GM19455 (cell line): ENCODE results near the gene TEX53.

Source experiments
- ATAC-seq: cut with Tn5 transposase; IDR thresholded peaks from one replicate; pipeline ENCODE4 v1.9.1; 2021; ENCODE audit not compliant: unreplicated experiment

The TEX53 gene

DNA sequence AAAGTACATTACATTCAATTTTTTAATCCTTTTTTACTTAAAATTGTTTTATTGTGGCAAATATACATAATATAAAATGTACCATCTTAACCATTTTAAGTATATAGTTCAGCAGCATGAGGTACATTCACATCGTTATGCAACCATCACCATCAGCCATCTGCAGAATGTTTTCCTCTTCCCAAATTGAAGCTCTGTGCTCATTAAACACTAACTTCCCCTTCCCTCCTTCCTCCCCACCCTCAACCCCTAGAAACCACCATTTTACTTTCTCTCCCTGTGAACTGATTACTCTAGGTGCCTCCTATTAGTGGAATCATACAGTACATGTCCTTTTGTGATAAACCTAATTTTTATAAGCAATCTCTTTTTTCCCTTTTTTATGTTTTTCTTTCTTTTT, 15.6 kb downstream of the TEX53 start:
- no peak for ATAC-seq

DNA sequence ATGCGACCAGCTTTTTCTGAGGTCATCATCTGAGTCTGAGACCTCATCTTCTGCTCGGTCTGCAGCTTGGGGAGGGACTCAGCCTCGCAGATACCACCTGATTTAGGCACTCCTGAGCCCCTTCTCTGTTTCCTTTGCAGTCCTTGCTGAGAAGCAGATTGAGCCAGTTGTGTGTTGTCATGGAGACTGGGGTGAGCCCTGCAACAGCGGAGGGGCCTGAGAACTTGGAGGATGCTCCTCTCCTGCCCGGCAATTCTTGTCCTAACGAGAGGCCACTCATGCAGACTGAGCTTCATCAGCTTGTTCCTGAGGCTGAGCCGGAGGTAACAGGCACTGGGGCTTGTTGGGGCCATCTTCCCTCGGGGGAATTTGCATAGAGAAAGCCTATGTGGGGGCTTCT, 19.2 kb downstream of the TEX53 start:
- ATAC-seq: no peak

- ATAC-seq: no peak
Observed at GRCh38 chr9:114634387-114634786, 23.2 kb downstream of the TEX53 start.

GRCh38 chr9:114633438-114634089, 24.0 kb downstream of the TEX53 start:
- ATAC-seq: no peak

DNA sequence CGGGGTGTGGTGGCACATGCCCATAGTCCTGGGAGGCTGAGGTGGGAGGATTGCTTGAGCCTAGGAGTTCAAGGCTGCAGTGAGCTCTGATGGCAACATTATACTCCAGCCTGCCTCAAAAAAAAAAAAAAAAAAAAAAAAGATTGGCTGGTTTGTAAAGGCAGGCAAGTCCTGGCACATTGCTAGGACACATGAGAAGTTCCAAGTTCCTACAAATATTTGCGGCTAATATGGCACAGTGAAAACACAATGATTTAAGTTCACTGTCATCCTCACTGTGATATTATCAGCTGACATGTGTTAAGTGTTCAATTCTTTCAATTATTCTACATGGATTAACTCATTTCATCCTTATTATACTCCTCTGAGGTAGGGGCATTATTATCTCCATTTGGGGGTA, 26.4 kb downstream of the TEX53 start:
- ATAC-seq: no peak

DNA sequence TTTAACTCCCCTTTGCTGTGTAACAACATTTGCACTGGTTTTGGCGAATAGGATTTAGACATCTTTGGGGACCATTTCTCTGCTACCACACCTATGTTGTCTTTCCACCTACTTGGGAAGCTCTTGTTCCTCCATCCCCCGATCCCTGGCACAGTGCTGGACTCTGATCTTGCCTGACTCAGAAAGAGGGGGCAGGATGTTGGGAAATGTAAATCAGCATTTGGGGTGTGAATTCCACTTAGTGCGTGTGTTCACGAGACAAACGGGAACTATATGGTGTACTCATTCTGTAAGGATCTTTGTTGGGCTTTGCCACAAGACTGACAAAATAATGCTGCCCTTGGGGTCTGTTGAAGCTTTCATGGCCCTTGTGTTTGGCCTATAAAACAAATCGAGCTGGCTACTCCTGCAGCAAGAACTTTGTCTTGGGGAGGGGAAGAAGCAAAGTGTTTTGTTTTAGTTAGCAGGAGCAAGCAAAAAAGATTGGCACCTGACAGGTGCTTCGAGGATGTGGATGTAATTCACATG, 28.0 kb downstream of the TEX53 start:
- no peak for ATAC-seq

DNA sequence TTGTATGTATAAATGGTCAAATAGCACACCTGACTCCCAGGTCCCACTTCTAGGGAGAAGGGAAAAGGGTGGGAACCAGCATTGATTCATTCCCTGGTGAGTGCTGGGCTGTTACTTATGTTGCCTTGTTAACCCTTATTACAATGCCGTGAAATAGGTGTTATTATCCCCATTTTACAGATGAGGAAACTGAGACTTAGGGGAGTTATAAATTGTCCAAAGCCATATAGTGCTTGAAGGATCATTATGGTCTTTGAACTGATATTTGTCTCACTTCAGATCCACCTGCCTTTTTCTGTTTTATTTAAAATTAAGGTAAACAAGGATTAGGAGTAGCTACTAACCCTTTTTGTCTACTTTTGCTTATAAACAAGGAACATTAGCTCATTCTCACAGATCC, 30.1 kb downstream of the TEX53 start:
- no peak for ATAC-seq

- ATAC-seq: no peak
Observed at GRCh38 chr9:114626415-114627020, 31.1 kb downstream of the TEX53 start.

DNA sequence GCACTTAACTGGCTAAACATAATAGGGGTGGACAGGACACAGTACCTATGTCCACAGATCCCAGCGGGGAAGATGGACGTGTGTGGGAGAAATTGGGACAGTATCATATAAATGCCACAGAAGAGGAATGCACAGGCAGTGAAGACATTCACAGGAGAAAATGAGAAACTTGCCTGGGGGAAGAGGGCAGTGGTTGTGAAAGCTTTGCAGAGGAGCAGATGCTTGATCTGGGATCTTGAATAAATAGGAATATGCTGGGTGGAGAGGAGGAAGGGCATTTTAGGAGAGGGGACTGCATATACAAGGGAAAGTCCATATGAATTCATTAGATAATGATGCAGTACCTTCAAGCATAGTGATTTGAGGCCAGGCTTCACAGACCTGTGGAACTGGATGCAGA, 32.9 kb downstream of the TEX53 start:
- ATAC-seq: no peak

- ATAC-seq: no peak
Observed at GRCh38 chr9:114621975-114622609, 35.5 kb downstream of the TEX53 start.

DNA sequence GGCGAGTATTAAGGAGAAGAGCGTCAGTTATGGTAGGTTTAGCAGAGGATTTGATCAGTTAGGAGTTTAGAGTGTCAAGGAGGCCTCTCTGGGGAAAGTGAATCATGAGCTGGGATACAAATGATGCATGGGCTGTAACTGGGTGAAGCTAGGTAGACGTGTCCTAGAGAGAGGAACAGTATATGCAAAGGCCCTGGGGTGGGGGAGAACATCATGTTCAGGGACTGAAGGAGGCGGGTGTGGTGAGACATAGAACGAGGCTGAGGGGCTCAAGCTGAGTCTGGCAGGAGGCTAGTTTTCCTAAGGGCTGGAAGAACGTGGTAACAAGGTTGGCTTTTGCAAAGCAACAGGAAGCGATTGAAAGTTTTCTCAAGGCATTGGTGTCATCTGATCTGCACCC, 36.0 kb downstream of the TEX53 start:
- ATAC-seq: no peak

DNA sequence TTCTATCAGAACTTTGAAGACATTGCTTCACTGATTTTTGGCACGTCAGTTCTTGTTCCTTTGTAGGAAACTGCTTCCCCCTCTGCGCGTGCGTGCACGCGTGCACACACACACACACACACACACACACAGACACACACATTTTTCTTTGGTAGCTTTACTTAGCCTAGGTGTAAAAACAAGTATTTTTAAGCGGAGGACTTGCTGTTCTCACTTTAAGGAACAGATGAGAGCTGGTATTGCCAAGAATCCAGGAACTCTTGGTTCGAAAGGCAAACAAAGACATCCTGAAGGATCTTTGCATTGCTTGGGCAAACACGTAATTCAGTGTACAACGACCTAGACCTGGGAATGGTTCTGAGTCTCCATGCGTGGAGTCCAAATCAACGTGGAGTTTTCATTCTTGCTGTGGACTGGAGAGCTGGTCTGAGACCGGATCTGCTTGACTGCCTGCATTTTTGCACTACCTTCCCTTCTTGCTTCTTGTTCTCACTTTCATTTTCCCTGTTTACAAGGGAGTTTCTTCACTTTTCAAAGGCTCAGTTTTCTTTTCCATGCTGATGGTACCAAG, 38.3 kb downstream of the TEX53 start:
- no peak for ATAC-seq

- ATAC-seq: peak; percentile 75
Observed at GRCh38 chr9:114616684-114617520, 40.7 kb downstream of the TEX53 start.

GRCh38 chr9:114614373-114614772, 43.2 kb downstream of the TEX53 start:
- ATAC-seq: no peak

DNA sequence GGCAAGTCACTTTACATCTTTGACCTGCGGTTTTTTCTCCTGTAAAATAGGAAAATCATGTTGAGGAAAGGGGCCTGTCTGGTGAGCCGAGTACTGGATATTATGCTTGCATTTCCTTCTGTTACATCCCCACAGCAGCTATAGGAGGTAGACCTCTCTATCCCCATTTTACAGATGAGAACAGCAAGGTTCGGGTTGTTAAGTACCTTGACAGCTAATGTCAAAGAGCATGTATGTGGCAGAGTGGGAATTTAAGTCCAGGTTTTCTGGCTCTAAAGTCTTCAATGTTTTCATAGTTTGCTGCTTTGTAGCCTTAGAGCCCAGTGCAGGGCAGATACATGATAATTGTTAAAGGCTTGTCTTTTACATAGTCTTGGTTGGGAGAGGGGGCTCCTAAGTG, 43.7 kb downstream of the TEX53 start:
- no peak for ATAC-seq

DNA sequence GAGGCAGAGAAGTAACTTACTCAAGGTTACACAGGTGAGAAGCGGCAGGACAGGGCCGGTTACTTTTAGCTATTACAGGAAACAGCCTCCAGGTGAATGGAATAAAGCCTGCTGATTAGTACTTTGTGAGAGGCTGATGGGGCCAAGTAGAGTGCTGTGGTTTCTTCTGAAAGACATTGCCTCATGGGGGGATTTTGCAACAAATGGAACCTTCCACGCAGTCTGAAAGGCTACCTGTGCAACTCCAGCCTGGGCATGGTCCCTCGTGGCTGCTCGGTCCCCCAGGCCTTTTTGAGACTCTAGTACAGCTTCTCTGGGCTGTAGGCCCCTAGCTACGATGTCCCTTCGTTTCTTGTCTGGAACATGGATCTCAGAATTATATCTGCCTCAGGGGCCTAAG, 44.5 kb downstream of the TEX53 start:
- no peak for ATAC-seq

- ATAC-seq: no peak
Observed at GRCh38 chr9:114612272-114612923, 45.2 kb downstream of the TEX53 start.

DNA sequence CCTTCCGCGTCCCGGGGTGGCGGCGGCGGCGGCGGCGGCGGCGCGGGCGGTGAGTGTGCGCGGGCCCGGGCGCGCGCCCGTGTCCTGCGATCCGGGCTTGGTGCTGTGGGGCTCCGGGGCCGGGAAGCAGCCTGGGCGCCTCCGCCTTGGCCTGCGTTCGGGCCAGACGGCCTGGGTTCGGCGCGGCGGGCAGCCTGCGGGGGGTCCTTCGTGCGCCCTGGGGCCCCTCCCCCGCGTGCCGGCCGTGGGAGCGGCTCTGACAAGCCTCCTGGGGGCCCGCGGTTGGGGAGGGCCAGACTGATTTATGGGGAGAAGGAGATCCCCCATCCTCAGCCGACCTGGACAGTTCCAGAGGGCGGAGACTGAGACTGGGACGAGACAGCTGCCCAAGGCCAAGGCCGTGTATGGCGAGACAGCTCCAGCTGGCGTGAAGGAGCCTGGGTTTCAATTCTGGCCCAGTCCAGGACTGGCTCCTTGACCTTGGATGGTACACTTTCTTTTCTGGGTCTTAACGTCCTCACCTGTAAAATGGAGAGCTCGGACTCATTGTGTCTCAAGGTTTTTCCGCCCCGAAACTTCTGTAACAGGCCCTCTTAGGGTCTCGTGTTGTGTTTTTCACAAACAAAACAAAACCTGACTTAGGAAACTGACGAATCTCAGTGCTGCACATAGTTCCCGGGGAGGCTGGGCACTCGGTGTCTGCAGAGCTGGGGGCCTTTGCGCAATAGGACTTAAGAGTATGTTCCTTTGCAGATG, 45.9 kb downstream of the TEX53 start:
- ATAC-seq: peak; percentile 39

- no peak for ATAC-seq
Observed at GRCh38 chr9:114608525-114608796, 49.1 kb downstream of the TEX53 start.
